Measurements from ENCODE around the gene RGS11.

DNA sequence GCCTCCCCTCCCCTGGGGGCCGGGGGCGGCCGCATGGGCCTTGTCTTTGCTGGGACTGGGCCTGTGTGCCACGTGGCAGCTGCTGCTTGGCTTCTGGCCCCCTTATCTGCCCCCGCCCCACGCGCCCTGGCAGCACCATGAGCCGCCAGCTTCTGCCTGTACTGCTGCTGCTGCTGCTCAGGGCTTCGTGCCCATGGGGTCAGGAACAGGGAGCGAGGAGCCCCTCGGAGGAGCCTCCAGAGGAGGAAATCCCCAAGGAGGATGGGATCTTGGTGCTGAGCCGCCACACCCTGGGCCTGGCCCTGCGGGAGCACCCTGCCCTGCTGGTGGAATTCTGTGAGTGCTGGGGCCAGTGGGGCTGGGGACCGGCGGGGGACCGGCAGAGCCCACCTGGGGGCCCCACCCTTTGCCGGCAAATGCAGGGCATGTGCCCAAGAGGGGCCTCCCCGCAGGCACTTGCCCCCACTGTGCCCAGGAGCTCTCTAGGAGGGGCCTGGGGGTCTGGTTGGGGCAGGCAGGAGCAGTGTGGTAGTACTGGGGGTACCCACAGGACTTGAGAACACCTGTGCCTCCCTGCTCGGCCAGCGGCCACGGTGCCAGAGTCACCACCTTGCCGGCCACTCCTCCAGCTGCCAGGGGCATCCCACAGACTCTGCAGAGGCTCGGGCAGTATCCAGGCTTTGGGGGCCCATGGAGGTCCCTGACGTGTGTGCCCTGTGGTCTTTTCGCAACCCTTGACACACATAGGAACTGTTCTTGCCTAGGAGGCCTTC is 7.5 kb upstream of the RGS11 start, which contains the start of gene PDIA2:
- TF ChIP-seq TCF4 (CRISPR knock-in tag; IDR thresholded peaks at IDR 0.05; ENCODE audit: borderline replicate concordance) (no peak), ZNF565 (CRISPR knock-in tag; conservative IDR thresholded peaks at IDR 0.05; ENCODE audit: low read depth) (no peak), OSR1 (CRISPR knock-in tag; IDR thresholded peaks at IDR 0.05) (no peak), ARNTL (CRISPR knock-in tag; IDR thresholded peaks at IDR 0.05; ENCODE audit: borderline replicate concordance, low read depth) (no peak), ZFP3 (CRISPR knock-in tag; IDR thresholded peaks at IDR 0.05) (no peak), RARB (CRISPR knock-in tag; IDR thresholded peaks at IDR 0.05) (no peak), ZC3H10 (CRISPR knock-in tag; IDR thresholded peaks at IDR 0.05) (no peak), ZFP30 (CRISPR knock-in tag; IDR thresholded peaks at IDR 0.05) (no peak), PPARA (CRISPR knock-in tag; IDR thresholded peaks at IDR 0.05; ENCODE audit: borderline replicate concordance) (no peak), SNAI2 (CRISPR knock-in tag; IDR thresholded peaks at IDR 0.05) (no peak), ZNF8 (CRISPR knock-in tag; IDR thresholded peaks at IDR 0.05) (no peak)
- TF ChIP-seq, protein P1, sequence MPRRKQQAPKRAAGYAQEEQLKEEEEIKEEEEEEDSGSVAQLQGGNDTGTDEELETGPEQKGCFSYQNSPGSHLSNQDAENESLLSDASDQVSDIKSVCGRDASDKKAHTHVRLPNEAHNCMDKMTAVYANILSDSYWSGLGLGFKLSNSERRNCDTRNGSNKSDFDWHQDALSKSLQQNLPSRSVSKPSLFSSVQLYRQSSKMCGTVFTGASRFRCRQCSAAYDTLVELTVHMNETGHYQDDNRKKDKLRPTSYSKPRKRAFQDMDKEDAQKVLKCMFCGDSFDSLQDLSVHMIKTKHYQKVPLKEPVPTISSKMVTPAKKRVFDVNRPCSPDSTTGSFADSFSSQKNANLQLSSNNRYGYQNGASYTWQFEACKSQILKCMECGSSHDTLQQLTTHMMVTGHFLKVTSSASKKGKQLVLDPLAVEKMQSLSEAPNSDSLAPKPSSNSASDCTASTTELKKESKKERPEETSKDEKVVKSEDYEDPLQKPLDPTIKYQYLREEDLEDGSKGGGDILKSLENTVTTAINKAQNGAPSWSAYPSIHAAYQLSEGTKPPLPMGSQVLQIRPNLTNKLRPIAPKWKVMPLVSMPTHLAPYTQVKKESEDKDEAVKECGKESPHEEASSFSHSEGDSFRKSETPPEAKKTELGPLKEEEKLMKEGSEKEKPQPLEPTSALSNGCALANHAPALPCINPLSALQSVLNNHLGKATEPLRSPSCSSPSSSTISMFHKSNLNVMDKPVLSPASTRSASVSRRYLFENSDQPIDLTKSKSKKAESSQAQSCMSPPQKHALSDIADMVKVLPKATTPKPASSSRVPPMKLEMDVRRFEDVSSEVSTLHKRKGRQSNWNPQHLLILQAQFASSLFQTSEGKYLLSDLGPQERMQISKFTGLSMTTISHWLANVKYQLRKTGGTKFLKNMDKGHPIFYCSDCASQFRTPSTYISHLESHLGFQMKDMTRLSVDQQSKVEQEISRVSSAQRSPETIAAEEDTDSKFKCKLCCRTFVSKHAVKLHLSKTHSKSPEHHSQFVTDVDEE (CRISPR knock-in tag; IDR thresholded peaks at IDR 0.05), result no peak
- TF ChIP-seq, protein P2, sequence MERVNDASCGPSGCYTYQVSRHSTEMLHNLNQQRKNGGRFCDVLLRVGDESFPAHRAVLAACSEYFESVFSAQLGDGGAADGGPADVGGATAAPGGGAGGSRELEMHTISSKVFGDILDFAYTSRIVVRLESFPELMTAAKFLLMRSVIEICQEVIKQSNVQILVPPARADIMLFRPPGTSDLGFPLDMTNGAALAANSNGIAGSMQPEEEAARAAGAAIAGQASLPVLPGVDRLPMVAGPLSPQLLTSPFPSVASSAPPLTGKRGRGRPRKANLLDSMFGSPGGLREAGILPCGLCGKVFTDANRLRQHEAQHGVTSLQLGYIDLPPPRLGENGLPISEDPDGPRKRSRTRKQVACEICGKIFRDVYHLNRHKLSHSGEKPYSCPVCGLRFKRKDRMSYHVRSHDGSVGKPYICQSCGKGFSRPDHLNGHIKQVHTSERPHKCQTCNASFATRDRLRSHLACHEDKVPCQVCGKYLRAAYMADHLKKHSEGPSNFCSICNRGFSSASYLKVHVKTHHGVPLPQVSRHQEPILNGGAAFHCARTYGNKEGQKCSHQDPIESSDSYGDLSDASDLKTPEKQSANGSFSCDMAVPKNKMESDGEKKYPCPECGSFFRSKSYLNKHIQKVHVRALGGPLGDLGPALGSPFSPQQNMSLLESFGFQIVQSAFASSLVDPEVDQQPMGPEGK (CRISPR knock-in tag; IDR thresholded peaks at IDR 0.05; ENCODE audit: borderline replicate concordance), result no peak
- TF ChIP-seq, protein P3, sequence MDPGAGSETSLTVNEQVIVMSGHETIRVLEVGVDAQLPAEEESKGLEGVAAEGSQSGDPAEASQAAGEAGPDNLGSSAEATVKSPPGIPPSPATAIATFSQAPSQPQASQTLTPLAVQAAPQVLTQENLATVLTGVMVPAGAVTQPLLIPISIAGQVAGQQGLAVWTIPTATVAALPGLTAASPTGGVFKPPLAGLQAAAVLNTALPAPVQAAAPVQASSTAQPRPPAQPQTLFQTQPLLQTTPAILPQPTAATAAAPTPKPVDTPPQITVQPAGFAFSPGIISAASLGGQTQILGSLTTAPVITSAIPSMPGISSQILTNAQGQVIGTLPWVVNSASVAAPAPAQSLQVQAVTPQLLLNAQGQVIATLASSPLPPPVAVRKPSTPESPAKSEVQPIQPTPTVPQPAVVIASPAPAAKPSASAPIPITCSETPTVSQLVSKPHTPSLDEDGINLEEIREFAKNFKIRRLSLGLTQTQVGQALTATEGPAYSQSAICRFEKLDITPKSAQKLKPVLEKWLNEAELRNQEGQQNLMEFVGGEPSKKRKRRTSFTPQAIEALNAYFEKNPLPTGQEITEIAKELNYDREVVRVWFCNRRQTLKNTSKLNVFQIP (CRISPR knock-in tag; IDR thresholded peaks at IDR 0.05; ENCODE audit: borderline replicate concordance, low read depth), result no peak
